IMR-90 (cell line): ENCODE results near the gene USP24. TPM values are rescaled to one million over a fixed set of nuclear protein-coding genes. Genes with fewer than 3 reads are reported as not detected.

Source experiments
- ATAC-seq: fragments of 200-7000 bp; cut with Tn5 transposase; 2 replicates; pipeline ENCODE4 v1.9.1; 2020; ENCODE audit warnings: low read depth, mild to moderate bottlenecking, moderate library complexity
- BruUV-seq: library from RNA; stranded (reverse); fragments of 400-500 nt; replicated peaks from 2 replicates; lab custom pipeline; 2021; lab: Mats Ljungman, UMichigan
- CTCF ChIA-PET: fragments of 300-600 bp; formaldehyde crosslinking; extraction: SDS; loops from one replicate; lab custom pipeline; 2021; ENCODE audit warnings: antibody characterized with exemption; lab: Yijun Ruan, JAX
- POLR2A ChIA-PET: fragments of 300-600 bp; sonication (Branson Sonifier 250); formaldehyde crosslinking; loops from one replicate; lab custom pipeline; 2022; ENCODE audit warnings: antibody characterized with exemption; ENCODE audit not compliant: unreplicated experiment; lab: Charles Lee
- DNase-seq: peaks from one replicate; pipeline ENCODE4 v3.0.0; 2013
- H2AFZ ChIP-seq: replicated peaks from 2 replicates; pipeline ENCODE3; 2013; ENCODE audit warnings: low read length, mild to moderate bottlenecking; ENCODE audit not compliant: poor library complexity
- H2AK5ac ChIP-seq: 2 replicates; pipeline ENCODE4 v1.6.1; 2013; ENCODE audit warnings: low read depth, low read length, inconsistent platforms
- H2AK9ac ChIP-seq: replicated peaks from 2 replicates; pipeline ENCODE3; 2013; ENCODE audit warnings: mild to moderate bottlenecking, low read depth, low read length, moderate library complexity; ENCODE audit not compliant: poor library complexity
- H2BK120ac ChIP-seq: 2 replicates; pipeline ENCODE4 v1.6.1; 2013; ENCODE audit warnings: low read depth, low read length, inconsistent platforms
- H2BK15ac ChIP-seq: 3 replicates; pipeline ENCODE4 v1.6.1; 2013; ENCODE audit warnings: low read depth, low read length, inconsistent platforms
- H2BK20ac ChIP-seq: 2 replicates; pipeline ENCODE4 v1.6.1; 2013; ENCODE audit warnings: low read depth, mild to moderate bottlenecking, inconsistent platforms, low read length, moderate library complexity
- H2BK5ac ChIP-seq: 2 replicates; pipeline ENCODE4 v1.6.1; 2013; ENCODE audit warnings: mild to moderate bottlenecking, low read depth, low read length, inconsistent platforms; ENCODE audit not compliant: poor library complexity, severe bottlenecking
- H3K14ac ChIP-seq: replicated peaks from 2 replicates; pipeline ENCODE4 v1.6.1; 2013; ENCODE audit warnings: low read depth, low read length, inconsistent platforms
- H3K18ac ChIP-seq: 2 replicates; pipeline ENCODE4 v1.6.1; 2013; ENCODE audit warnings: low read depth, low read length, control low read depth
- H3K23ac ChIP-seq: 2 replicates; pipeline ENCODE4 v1.6.1; 2013; ENCODE audit warnings: low read depth, low read length, inconsistent platforms
- H3K27ac ChIP-seq: 2 replicates; pipeline ENCODE4 v1.5.1; 2013; ENCODE audit warnings: mild to moderate bottlenecking, control low read depth, low read length; ENCODE audit not compliant: insufficient read depth
- H3K27me3 ChIP-seq: 2 replicates; pipeline ENCODE4 v1.6.1; 2013; ENCODE audit warnings: low read length; ENCODE audit not compliant: control insufficient read depth, insufficient read depth
- H3K36me3 ChIP-seq: 2 replicates; pipeline ENCODE4 v1.6.1; 2013; ENCODE audit warnings: low read length, mixed read lengths; ENCODE audit not compliant: control insufficient read depth, insufficient read depth
- H3K4ac ChIP-seq: 2 replicates; pipeline ENCODE4 v1.6.1; 2013; ENCODE audit warnings: low read depth, low read length, inconsistent platforms
- H3K4me1 ChIP-seq: 2 replicates; pipeline ENCODE4 v1.6.1; 2013; ENCODE audit warnings: low read length, mixed read lengths; ENCODE audit not compliant: control insufficient read depth, insufficient read depth
- H3K4me2 ChIP-seq: 2 replicates; pipeline ENCODE4 v1.6.1; 2013; ENCODE audit warnings: low read depth, mild to moderate bottlenecking, control low read depth, low read length, moderate library complexity
- H3K4me3 ChIP-seq: 2 replicates; pipeline ENCODE4 v1.5.1; 2013; ENCODE audit warnings: low read depth, mild to moderate bottlenecking, control low read depth, low read length, moderate library complexity; ENCODE audit not compliant: insufficient read depth
- H3K56ac ChIP-seq: 2 replicates; pipeline ENCODE4 v1.6.1; 2013; ENCODE audit warnings: low read length, inconsistent platforms; ENCODE audit not compliant: insufficient read depth; ENCODE audit errors: extremely low read depth
- H3K79me1 ChIP-seq, 2 experiments: 2 replicates each; pipeline ENCODE4 v1.6.1; 2013; ENCODE audit warnings: low read length in 2 of 2, inconsistent platforms in 1 of 2, low read depth in 1 of 2
- H3K9ac ChIP-seq: 2 replicates; pipeline ENCODE4 v1.6.1; 2013; ENCODE audit warnings: low read depth, low read length, control low read depth
- H3K9me1 ChIP-seq: 2 replicates; pipeline ENCODE4 v1.6.1; 2013; ENCODE audit warnings: low read length, inconsistent platforms; ENCODE audit not compliant: insufficient read depth
- H3K9me3 ChIP-seq: 2 replicates; pipeline ENCODE4 v1.6.1; 2013; ENCODE audit warnings: low read length; ENCODE audit not compliant: control insufficient read depth, insufficient read depth
- H4K20me1 ChIP-seq: 2 replicates; pipeline ENCODE4 v1.6.1; 2013; ENCODE audit warnings: low read length, inconsistent platforms; ENCODE audit not compliant: insufficient read depth
- H4K5ac ChIP-seq: 2 replicates; pipeline ENCODE4 v1.6.1; 2013; ENCODE audit warnings: mild to moderate bottlenecking, low read depth, low read length, control low read depth
- H4K8ac ChIP-seq, 2 experiments: 2 replicates each; pipeline ENCODE4 v1.6.1; 2013; ENCODE audit warnings: low read depth in 2 of 2, low read length in 2 of 2, control low read depth in 1 of 2, inconsistent platforms in 1 of 2
- H4K91ac ChIP-seq: 2 replicates; pipeline ENCODE4 v1.6.1; 2013; ENCODE audit warnings: low read depth, low read length, inconsistent platforms; ENCODE audit not compliant: insufficient read depth
- BHLHE40 ChIP-seq: fragments of 150-350 bp; IDR thresholded peaks from 2 replicates; pipeline ENCODE4 v1.6.1; 2016; ENCODE audit warnings: mild to moderate bottlenecking, low read depth, low read length
- ELK1 ChIP-seq: fragments of 150-350 bp; IDR thresholded peaks from 2 replicates; pipeline ENCODE4 v1.6.1; 2016; ENCODE audit warnings: low read depth, mild to moderate bottlenecking, low read length, moderate library complexity, borderline replicate concordance
- FOS ChIP-seq: fragments of 150-350 bp; IDR thresholded peaks from 2 replicates; pipeline ENCODE4 v1.6.1; 2016; ENCODE audit warnings: low read depth, low read length
- MAFK ChIP-seq: IDR thresholded peaks from 2 replicates; pipeline ENCODE4 v1.6.1; 2012; ENCODE audit warnings: low read depth, low read length, improper control_type of control experiment
- MXI1 ChIP-seq: IDR thresholded peaks from 2 replicates; pipeline ENCODE4 v1.6.1; 2012; ENCODE audit warnings: low read depth, mild to moderate bottlenecking, low read length, moderate library complexity, borderline replicate concordance
- POLR2A ChIP-seq: IDR thresholded peaks from 2 replicates; pipeline ENCODE4 v1.6.1; 2012; ENCODE audit warnings: mild to moderate bottlenecking, low read depth, low read length
- RAD21 ChIP-seq: IDR thresholded peaks from 2 replicates; pipeline ENCODE4 v1.6.1; 2012; ENCODE audit warnings: low read length, improper control_type of control experiment
- SMC3 ChIP-seq: fragments of 150-350 bp; IDR thresholded peaks from 2 replicates; pipeline ENCODE4 v1.6.1; 2016; ENCODE audit warnings: low read depth, mild to moderate bottlenecking, antibody characterized with exemption, low read length, moderate library complexity
- USF2 ChIP-seq: fragments of 150-350 bp; IDR thresholded peaks from 2 replicates; pipeline ENCODE4 v1.6.1; 2017; ENCODE audit warnings: mild to moderate bottlenecking, antibody characterized with exemption, low read length, low read depth
- WGBS, 2 experiments: methylation state at CpG; one replicate each; pipeline versions ENCODE4 v1.1.5 to v1.1.7; 2013; ENCODE audit warnings: missing lambda C conversion rate in 2 of 2; ENCODE audit not compliant: insufficient read length in 1 of 2; ENCODE audit errors: extremely low coverage in 2 of 2; 5-methylcytosine and 5-hydroxymethylcytosine counted together
- dilution Hi-C: fragments of 300-500 bp; cut with HindIII; formaldehyde crosslinking; loops from one replicate; pipeline ENCODE4 v1.14.3; 2018; ENCODE audit warnings: low sequenced_read_pairs; ENCODE audit not compliant: unreplicated experiment
- in situ Hi-C: fragments of 300-500 bp; cut with MboI; formaldehyde crosslinking; loops from 3 replicates; pipeline ENCODE4 v1.14.3; 2019; ENCODE audit warnings: low sequenced_read_pairs, inconsistent platforms, mixed read lengths
- intact Hi-C: fragments of 100-400 bp; cut with micrococcal nuclease; formaldehyde crosslinking; loops from 2 replicates; pipeline ENCODE4 v1.10.0; 2022
- polyA plus RNA-seq, 3 experiments: library from polyadenylated mRNA; depleted of rRNA; stranded (reverse); fragments of >200 nt; gene quantifications; 2 replicates each; pipeline ENCODE4 v1.2.3, GENCODE V29; 2012; ENCODE audit warnings: low replicate concordance in 1 of 3
- total RNA-seq: library from RNA; depleted of rRNA; stranded (reverse); fragments of >200 nt; gene quantifications from 2 replicates; pipeline ENCODE4 v1.2.3, GENCODE V29; 2012

Gene USP24
- total and polyA plus RNA-seq, 2 of the 4 experiments (the other 2 are of a cell fraction): 8.4 to 36.7 TPM

GRCh38 chr1:55046871-55047270, 168.3 kb downstream of the USP24 start:
- H3K9me3 ChIP-seq: no peaks in the 10 kb centered on the region
- no peak overlapping the region for H4K91ac ChIP-seq
- no peak overlapping the region for H3K23ac ChIP-seq
- H4K5ac ChIP-seq: no peak overlapping the region
- H2BK20ac ChIP-seq: no peak overlapping the region
- BruUV-seq: no TSS peak
- H3K79me1 ChIP-seq: no peaks in the 10 kb centered on the region
- no CpG with 5 or more reads among the region's 4 CpGs for WGBS, 2 experiments
- no peaks in the 10 kb centered on the region for H4K20me1 ChIP-seq
- H3K4me3 ChIP-seq: no peak overlapping the region
- no peak overlapping the region for H3K27ac ChIP-seq
- no peak for DNase-seq
- H2BK15ac ChIP-seq: no peak overlapping the region
- H3K36me3 ChIP-seq: no peaks in the 10 kb centered on the region
- H2AK9ac ChIP-seq: peak overlapping the region; percentile 8
- H3K4me1 ChIP-seq: no peaks in the 10 kb centered on the region
- H4K8ac ChIP-seq: no peak overlapping the region
- POLR2A ChIA-PET: no interaction called here
- ATAC-seq: no peak
- no peak overlapping the region for H3K14ac ChIP-seq
- H3K56ac ChIP-seq: no peak overlapping the region
- H2AFZ ChIP-seq: no peak overlapping the region
- CTCF ChIA-PET: no interaction called here
- no peak overlapping the region for H3K18ac ChIP-seq
- H3K9ac ChIP-seq: no peak overlapping the region
- H3K27me3 ChIP-seq: peaks cover 60% of the 10 kb centered on the region
- dilution Hi-C loops (no loop called here), in situ Hi-C loops (no loop called here), intact Hi-C loops (no loop called here)
- no peak for TF ChIP-seq POLR2A
- no peak for TF ChIP-seq FOS
- no peak for TF ChIP-seq USF2
- no peak for TF ChIP-seq ELK1
- no peak for TF ChIP-seq MXI1
- TF ChIP-seq BHLHE40: no peak
- TF ChIP-seq RAD21: no peak
- no peak for TF ChIP-seq MAFK
- TF ChIP-seq SMC3: no peak
- no peak overlapping the region for H2AK5ac ChIP-seq
- H2BK120ac ChIP-seq: no peak overlapping the region
- no peak overlapping the region for H3K4me2 ChIP-seq
- no peaks in the 10 kb centered on the region for H3K9me1 ChIP-seq
- H3K4ac ChIP-seq: no peak overlapping the region
- H2BK5ac ChIP-seq: no peak overlapping the region
